Glomerular visceral epithelial cell (primary cell): ENCODE measurements around the gene RPS6KA2.

Source experiments
- DNase-seq: peaks from one replicate; pipeline ENCODE4 v3.0.0-alpha.2; 2016; ENCODE audit errors: extremely low spot score

RPS6KA2 gene

GRCh38 chr6:166627033-166627874, at the start of gene RPS6KA2:
Gene RPS6KA2, minus strand, starts transcription at chr6:166627251. Its CDS starts 232 bp downstream, at chr6:166627019.
- peak; percentile 100 for DNase-seq

- DNase-seq: no peak
Measured at GRCh38 chr6:166676270-166676860, 49.3 kb upstream of the RPS6KA2 start.

GRCh38 chr6:166675736-166676135, 48.7 kb upstream of the RPS6KA2 start:
- no peak for DNase-seq

- no peak for DNase-seq
Measured at GRCh38 chr6:166673309-166673708, 46.3 kb upstream of the RPS6KA2 start.

- no peak for DNase-seq
Measured at GRCh38 chr6:166672624-166673206, 45.7 kb upstream of the RPS6KA2 start.

- no peak for DNase-seq
Measured at GRCh38 chr6:166672146-166672545, 45.1 kb upstream of the RPS6KA2 start.

- peak; percentile 25 for DNase-seq
Measured at GRCh38 chr6:166671434-166672081, 44.5 kb upstream of the RPS6KA2 start.

GRCh38 chr6:166670894-166671293, 43.8 kb upstream of the RPS6KA2 start:
- DNase-seq: no peak

- DNase-seq: no peak
Measured at GRCh38 chr6:166670013-166670412, 43.0 kb upstream of the RPS6KA2 start.

GRCh38 chr6:166667796-166668610, 41.0 kb upstream of the RPS6KA2 start:
- no peak for DNase-seq

- no peak for DNase-seq
Measured at GRCh38 chr6:166664135-166664534, 37.1 kb upstream of the RPS6KA2 start.

- no peak for DNase-seq
Measured at GRCh38 chr6:166663568-166663967, 36.5 kb upstream of the RPS6KA2 start.

GRCh38 chr6:166662690-166663089, 35.6 kb upstream of the RPS6KA2 start:
- DNase-seq: no peak

GRCh38 chr6:166661327-166662085, 34.5 kb upstream of the RPS6KA2 start:
- no peak for DNase-seq

- DNase-seq: no peak
Measured at GRCh38 chr6:166660157-166660688, 33.2 kb upstream of the RPS6KA2 start.

GRCh38 chr6:166659581-166659980, 32.5 kb upstream of the RPS6KA2 start:
- DNase-seq: no peak

- DNase-seq: no peak
Measured at GRCh38 chr6:166658792-166659150, 31.7 kb upstream of the RPS6KA2 start.

GRCh38 chr6:166658115-166658791, 31.2 kb upstream of the RPS6KA2 start:
- DNase-seq: no peak

- DNase-seq: no peak
Measured at GRCh38 chr6:166657531-166657930, 30.5 kb upstream of the RPS6KA2 start.
